ENCODE results near the gene VIM. TPM values are rescaled to one million over a fixed set of nuclear protein-coding genes. Genes with fewer than 3 reads are reported as not detected.

The VIM gene
- total RNA-seq, 2 experiments from 2014 or later, result 0.88 to 3.4 TPM

DNA sequence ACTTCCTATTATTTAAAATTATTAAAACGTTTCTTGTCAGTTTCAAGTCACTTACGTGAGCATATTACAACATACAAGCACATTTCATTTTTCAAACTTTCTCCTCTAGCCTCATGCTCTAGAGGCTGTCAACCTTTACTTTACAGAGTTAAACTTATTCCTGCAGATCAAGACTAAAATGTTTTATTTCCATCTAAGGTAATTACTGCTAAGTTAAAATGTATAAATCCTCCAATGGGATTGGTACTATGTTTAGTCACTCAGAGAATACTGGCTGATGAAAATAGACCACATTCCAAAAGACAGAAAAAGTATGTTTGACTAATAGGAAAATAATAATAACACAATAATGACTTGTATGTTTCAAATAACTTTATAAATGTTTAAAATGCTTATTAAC is 18.2 kb upstream of the VIM start:
- BruUV-seq (replicated peaks), result no TSS peak

DNA sequence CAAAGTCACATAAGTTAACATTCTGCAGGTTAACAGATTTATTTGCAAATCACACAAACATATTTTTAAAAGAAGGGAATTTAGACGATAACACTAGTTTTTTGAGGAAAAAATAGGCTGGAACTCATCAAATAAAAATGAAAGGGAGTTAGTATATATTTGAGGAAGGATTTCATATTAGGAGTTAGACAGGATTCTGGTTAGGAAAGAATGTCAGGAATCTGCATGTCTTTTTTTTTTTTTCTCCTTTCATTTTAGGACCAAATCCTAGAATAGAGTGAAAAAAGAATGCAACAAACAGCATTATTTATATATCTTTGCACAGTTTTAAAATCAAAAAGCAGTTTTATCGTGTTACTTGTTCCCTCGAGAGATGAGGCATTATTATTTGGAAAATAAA is 17.7 kb upstream of the VIM start:
- H3K36me3 ChIP-seq (ENCODE audit: insufficient read depth, low read length), result no peaks in the 10 kb centered on the region
- no peak overlapping the region for H3K27ac ChIP-seq (ENCODE audit: low read depth, low read length, poor library complexity, severe bottlenecking)
- intact Hi-C loops (cut with micrococcal nuclease; ENCODE audit: unreplicated experiment), result no loop called here
- no peak for DNase-seq (ENCODE audit: low spot score)
- BruUV-seq (replicated peaks), result no TSS peak
- TF ChIP-seq, protein P1, sequence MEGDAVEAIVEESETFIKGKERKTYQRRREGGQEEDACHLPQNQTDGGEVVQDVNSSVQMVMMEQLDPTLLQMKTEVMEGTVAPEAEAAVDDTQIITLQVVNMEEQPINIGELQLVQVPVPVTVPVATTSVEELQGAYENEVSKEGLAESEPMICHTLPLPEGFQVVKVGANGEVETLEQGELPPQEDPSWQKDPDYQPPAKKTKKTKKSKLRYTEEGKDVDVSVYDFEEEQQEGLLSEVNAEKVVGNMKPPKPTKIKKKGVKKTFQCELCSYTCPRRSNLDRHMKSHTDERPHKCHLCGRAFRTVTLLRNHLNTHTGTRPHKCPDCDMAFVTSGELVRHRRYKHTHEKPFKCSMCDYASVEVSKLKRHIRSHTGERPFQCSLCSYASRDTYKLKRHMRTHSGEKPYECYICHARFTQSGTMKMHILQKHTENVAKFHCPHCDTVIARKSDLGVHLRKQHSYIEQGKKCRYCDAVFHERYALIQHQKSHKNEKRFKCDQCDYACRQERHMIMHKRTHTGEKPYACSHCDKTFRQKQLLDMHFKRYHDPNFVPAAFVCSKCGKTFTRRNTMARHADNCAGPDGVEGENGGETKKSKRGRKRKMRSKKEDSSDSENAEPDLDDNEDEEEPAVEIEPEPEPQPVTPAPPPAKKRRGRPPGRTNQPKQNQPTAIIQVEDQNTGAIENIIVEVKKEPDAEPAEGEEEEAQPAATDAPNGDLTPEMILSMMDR (conservative IDR thresholded peaks at IDR 0.05; ENCODE audit: low read length), result no peak
- TF ChIP-seq EZH2phosphoT487 (IDR thresholded peaks at IDR 0.05; ENCODE audit: borderline replicate concordance, low read depth, low read length), result no peak
- H4K20me1 ChIP-seq (ENCODE audit: insufficient read depth, low read length), result no peaks in the 10 kb centered on the region
- H3K9me3 ChIP-seq (ENCODE audit: low read length), result no peaks in the 10 kb centered on the region
- no peaks in the 10 kb centered on the region for H3K4me1 ChIP-seq (ENCODE audit: insufficient read depth, low read length, poor library complexity, severe bottlenecking)
- ChIA-PET POLR2A (no interaction called here), CTCF (ENCODE audit: unreplicated experiment) (no interaction called here)
- no peaks in the 10 kb centered on the region for H3K9me2 ChIP-seq (ENCODE audit: insufficient read depth, low read length)
- no peaks in the 10 kb centered on the region for H3K79me2 ChIP-seq (ENCODE audit: insufficient read depth, low read depth, low read length)
- H3K4me2 ChIP-seq (ENCODE audit: low read length), result no peak overlapping the region
- no peak overlapping the region for H3K4me3 ChIP-seq (ENCODE audit: low read depth, low read length, poor library complexity, severe bottlenecking)
- no peak overlapping the region for H2AFZ ChIP-seq (ENCODE audit: low read length)

More for the DNA sequence above, 18.2 kb upstream of the VIM start:
- Histone ChIP-seq H3K4me2 (ENCODE audit: low read length) (no peak overlapping the region), H2AFZ (ENCODE audit: low read length) (no peak overlapping the region), H4K20me1 (ENCODE audit: insufficient read depth, low read length) (no peaks in the 10 kb centered on the region), H3K9me2 (ENCODE audit: insufficient read depth, low read length) (no peaks in the 10 kb centered on the region), H3K79me2 (ENCODE audit: insufficient read depth, low read depth, low read length) (no peaks in the 10 kb centered on the region), H3K27ac (ENCODE audit: low read depth, low read length, poor library complexity, severe bottlenecking) (no peak overlapping the region), H3K9me3 (ENCODE audit: low read length) (no peaks in the 10 kb centered on the region), H3K36me3 (ENCODE audit: insufficient read depth, low read length) (no peaks in the 10 kb centered on the region), H3K4me3 (ENCODE audit: low read depth, low read length, poor library complexity, severe bottlenecking) (no peak overlapping the region), H3K4me1 (ENCODE audit: insufficient read depth, low read length, poor library complexity, severe bottlenecking) (no peaks in the 10 kb centered on the region)
- ChIA-PET CTCF (ENCODE audit: unreplicated experiment) (no interaction called here), POLR2A (no interaction called here)
- TF ChIP-seq, protein P1 (conservative IDR thresholded peaks at IDR 0.05; ENCODE audit: low read length), result no peak
- no peak for DNase-seq (ENCODE audit: low spot score)
- intact Hi-C loops (cut with micrococcal nuclease; ENCODE audit: unreplicated experiment), result no loop called here

DNA sequence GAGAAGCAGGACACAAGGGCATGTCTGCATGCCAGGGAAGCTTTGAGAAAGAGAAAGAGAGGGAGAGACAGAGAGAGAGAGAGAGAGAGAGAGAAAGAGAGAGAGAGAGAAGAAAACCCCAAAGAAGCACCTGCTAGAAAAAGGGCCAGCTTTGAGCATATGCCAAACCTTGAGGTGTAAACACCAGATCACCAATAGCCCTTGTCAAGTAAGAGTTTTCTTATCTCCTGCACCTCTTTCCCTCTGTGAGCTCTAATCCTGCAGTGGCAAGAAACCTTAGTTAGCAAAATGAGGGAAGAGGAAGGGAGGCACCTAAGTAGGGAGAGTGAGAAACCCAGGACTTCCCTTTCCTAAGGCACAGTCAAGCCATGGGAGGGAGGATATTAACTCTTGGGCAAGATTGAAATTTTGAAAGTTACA is 15.2 kb upstream of the VIM start:
- intact Hi-C loops (cut with micrococcal nuclease; ENCODE audit: unreplicated experiment), result no loop called here

More for the DNA sequence above, 15.2 kb upstream of the VIM start:
- DNase-seq (ENCODE audit: low spot score), result no peak
- Histone ChIP-seq H3K4me3 (ENCODE audit: low read depth, low read length, poor library complexity, severe bottlenecking) (no peak overlapping the region), H3K27ac (ENCODE audit: low read depth, low read length, poor library complexity, severe bottlenecking) (no peak overlapping the region), H3K4me2 (ENCODE audit: low read length) (no peak overlapping the region), H3K4me1 (ENCODE audit: insufficient read depth, low read length, poor library complexity, severe bottlenecking) (no peaks in the 10 kb centered on the region), H3K9me2 (ENCODE audit: insufficient read depth, low read length) (no peaks in the 10 kb centered on the region), H4K20me1 (ENCODE audit: insufficient read depth, low read length) (no peaks in the 10 kb centered on the region), H3K36me3 (ENCODE audit: insufficient read depth, low read length) (no peaks in the 10 kb centered on the region), H3K79me2 (ENCODE audit: insufficient read depth, low read depth, low read length) (no peaks in the 10 kb centered on the region), H3K9me3 (ENCODE audit: low read length) (no peaks in the 10 kb centered on the region), H2AFZ (ENCODE audit: low read length) (no peak overlapping the region)
- TF ChIP-seq, protein P1 (conservative IDR thresholded peaks at IDR 0.05; ENCODE audit: low read length), result no peak
- TF ChIP-seq EZH2phosphoT487 (IDR thresholded peaks at IDR 0.05; ENCODE audit: borderline replicate concordance, low read depth, low read length), result no peak
- ChIA-PET CTCF (ENCODE audit: unreplicated experiment) (no interaction called here), POLR2A (interaction anchor here (1.0 kb wide), 1 partner anchor 22 kb away, joined by 3 read pairs; no protein-coding TSS in a partner anchor)
- BruUV-seq (replicated peaks), result no TSS peak
